ENCODE data around the gene GABRB3.
A peak's percentile ranks its signal among the peaks of the same experiment; 100 is the strongest.

The GABRB3 gene

GRCh38 chr15:26628879-26629529 lies 143.9 kb downstream of the GABRB3 start:
- Histone ChIP-seq H3K27ac (peak overlapping the region; percentile 60), H3K4me2 (ENCODE audit: low read length) (no peak overlapping the region), H3K27me3 (ENCODE audit: control insufficient read depth, insufficient read depth, low read length) (no peaks in the 10 kb centered on the region), H2AFZ (peak overlapping the region; percentile 87), H3K9ac (no peak overlapping the region), H3K79me2 (no peaks in the 10 kb centered on the region), H3K4me3 (ENCODE audit: low read depth, low read length) (no peak overlapping the region), H3K36me3 (ENCODE audit: control insufficient read depth, insufficient read depth, low read length) (no peaks in the 10 kb centered on the region), H3K4me1 (no peaks in the 10 kb centered on the region), H3K9me3 (ENCODE audit: control insufficient read depth, low read length) (no peaks in the 10 kb centered on the region)
- TF ChIP-seq CTCF (IDR thresholded peaks at IDR 0.05) = peak; percentile 14

GRCh38 chr15:26628071-26628470 lies 144.8 kb downstream of the GABRB3 start:
- Histone ChIP-seq H2AFZ (no peak overlapping the region), H3K27ac (no peak overlapping the region), H3K9me3 (ENCODE audit: control insufficient read depth, low read length) (no peaks in the 10 kb centered on the region), H3K4me2 (ENCODE audit: low read length) (no peak overlapping the region), H3K36me3 (ENCODE audit: control insufficient read depth, insufficient read depth, low read length) (no peaks in the 10 kb centered on the region), H3K4me1 (no peaks in the 10 kb centered on the region), H3K79me2 (no peaks in the 10 kb centered on the region), H3K9ac (no peak overlapping the region), H3K4me3 (ENCODE audit: low read depth, low read length) (no peak overlapping the region), H3K27me3 (ENCODE audit: control insufficient read depth, insufficient read depth, low read length) (no peaks in the 10 kb centered on the region)
- TF ChIP-seq CTCF (IDR thresholded peaks at IDR 0.05) = no peak

- Histone ChIP-seq H3K4me1 (no peaks in the 10 kb centered on the region), H3K27ac (no peak overlapping the region), H3K36me3 (ENCODE audit: control insufficient read depth, insufficient read depth, low read length) (no peaks in the 10 kb centered on the region), H2AFZ (no peak overlapping the region), H3K9me3 (ENCODE audit: control insufficient read depth, low read length) (no peaks in the 10 kb centered on the region), H3K79me2 (no peaks in the 10 kb centered on the region), H3K4me3 (ENCODE audit: low read depth, low read length) (no peak overlapping the region), H3K9ac (no peak overlapping the region), H3K27me3 (ENCODE audit: control insufficient read depth, insufficient read depth, low read length) (no peaks in the 10 kb centered on the region), H3K4me2 (ENCODE audit: low read length) (no peak overlapping the region)
- no peak for TF ChIP-seq CTCF (IDR thresholded peaks at IDR 0.05)
These were observed 148.7 kb downstream of the GABRB3 start for GRCh38 chr15:26624128-26624527.

GRCh38 chr15:26623071-26623470 lies 149.8 kb downstream of the GABRB3 start:
- Histone ChIP-seq H3K9me3 (ENCODE audit: control insufficient read depth, low read length) (no peaks in the 10 kb centered on the region), H3K36me3 (ENCODE audit: control insufficient read depth, insufficient read depth, low read length) (no peaks in the 10 kb centered on the region), H3K79me2 (no peaks in the 10 kb centered on the region), H2AFZ (no peak overlapping the region), H3K9ac (no peak overlapping the region), H3K4me1 (no peaks in the 10 kb centered on the region), H3K4me2 (ENCODE audit: low read length) (no peak overlapping the region), H3K27me3 (ENCODE audit: control insufficient read depth, insufficient read depth, low read length) (no peaks in the 10 kb centered on the region), H3K27ac (no peak overlapping the region), H3K4me3 (ENCODE audit: low read depth, low read length) (no peak overlapping the region)
- TF ChIP-seq CTCF (IDR thresholded peaks at IDR 0.05) = no peak

- H3K27me3 ChIP-seq (ENCODE audit: control insufficient read depth, insufficient read depth, low read length) = no peaks in the 10 kb centered on the region
- H3K36me3 ChIP-seq (ENCODE audit: control insufficient read depth, insufficient read depth, low read length) = no peaks in the 10 kb centered on the region
- H3K4me3 ChIP-seq (ENCODE audit: low read depth, low read length) = no peak overlapping the region
- H3K27ac ChIP-seq = no peak overlapping the region
- no peak overlapping the region for H3K4me2 ChIP-seq (ENCODE audit: low read length)
- H2AFZ ChIP-seq = no peak overlapping the region
- no peaks in the 10 kb centered on the region for H3K9me3 ChIP-seq (ENCODE audit: control insufficient read depth, low read length)
- no peak for TF ChIP-seq CTCF (IDR thresholded peaks at IDR 0.05)
- H3K9ac ChIP-seq = no peak overlapping the region
- no peaks in the 10 kb centered on the region for H3K79me2 ChIP-seq
- no peaks in the 10 kb centered on the region for H3K4me1 ChIP-seq
These were observed 151.1 kb downstream of the GABRB3 start for GRCh38 chr15:26621816-26622215.
